GM18870 (cell line): ENCODE measurements around the gene SHC1.
A peak's percentile ranks its signal among the peaks of the same experiment; 100 is the strongest.

Experiments used
- ATAC-seq: cut with Tn5 transposase; IDR thresholded peaks from one replicate; pipeline ENCODE4 v1.9.1; 2021; ENCODE audit warnings: moderate library complexity; ENCODE audit not compliant: unreplicated experiment

Gene SHC1

DNA sequence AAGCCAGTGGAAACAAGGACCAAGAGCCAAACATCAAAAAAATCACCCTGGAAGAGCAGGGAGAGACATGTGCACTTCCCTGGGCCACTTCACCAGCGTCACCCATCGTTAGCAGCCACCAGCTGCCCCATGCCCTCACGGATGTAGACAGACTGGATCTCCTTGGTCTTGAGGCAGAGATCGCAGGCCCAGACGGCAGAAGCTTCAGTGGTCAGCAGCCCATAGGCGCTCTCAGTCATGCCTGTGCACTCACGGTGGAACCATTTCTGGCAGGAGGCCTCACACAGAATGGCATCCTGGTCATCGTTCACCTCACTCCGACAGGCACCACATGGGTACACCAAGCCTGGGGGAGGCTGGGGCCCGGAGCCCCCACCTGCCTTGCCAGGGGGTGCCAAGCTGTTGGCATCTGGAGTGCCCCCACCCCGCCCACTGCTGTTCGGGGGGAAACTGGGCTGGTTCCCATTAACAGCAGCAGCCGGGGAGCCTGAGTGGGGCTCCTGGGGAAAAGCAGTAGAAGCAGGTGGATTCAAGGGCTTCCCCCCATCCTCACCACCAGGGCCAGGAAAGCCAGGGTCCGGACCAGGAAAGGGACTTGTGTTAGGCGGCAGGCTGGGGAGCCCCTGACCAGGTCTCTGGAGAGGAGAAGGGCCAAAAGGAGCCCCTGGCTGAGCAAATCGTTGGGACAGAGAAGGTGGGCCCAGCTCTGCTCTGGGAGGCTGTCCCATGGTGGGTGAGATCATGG lies 11.7 kb downstream of the SHC1 start:
- ATAC-seq = no peak

DNA sequence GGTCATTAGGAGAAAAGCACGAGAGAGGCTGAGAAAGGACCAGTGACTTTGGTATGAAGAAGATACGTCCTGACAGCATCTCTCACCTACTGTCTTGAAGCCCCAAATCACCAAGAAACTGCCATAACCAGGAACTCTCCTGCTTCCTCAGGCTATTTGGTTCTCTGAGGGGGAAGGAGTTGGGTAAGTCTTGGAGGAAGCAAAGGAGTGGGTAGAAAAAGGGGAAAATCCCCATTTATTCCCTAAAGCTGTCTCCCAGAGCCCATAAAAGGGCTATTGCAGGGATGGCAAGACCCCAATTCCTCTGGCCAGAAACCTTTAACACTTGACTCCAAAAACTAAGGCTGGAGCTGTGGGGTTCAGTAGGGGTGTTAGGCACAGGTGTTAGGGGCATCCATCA lies 12.5 kb downstream of the SHC1 start:
- no peak for ATAC-seq

DNA sequence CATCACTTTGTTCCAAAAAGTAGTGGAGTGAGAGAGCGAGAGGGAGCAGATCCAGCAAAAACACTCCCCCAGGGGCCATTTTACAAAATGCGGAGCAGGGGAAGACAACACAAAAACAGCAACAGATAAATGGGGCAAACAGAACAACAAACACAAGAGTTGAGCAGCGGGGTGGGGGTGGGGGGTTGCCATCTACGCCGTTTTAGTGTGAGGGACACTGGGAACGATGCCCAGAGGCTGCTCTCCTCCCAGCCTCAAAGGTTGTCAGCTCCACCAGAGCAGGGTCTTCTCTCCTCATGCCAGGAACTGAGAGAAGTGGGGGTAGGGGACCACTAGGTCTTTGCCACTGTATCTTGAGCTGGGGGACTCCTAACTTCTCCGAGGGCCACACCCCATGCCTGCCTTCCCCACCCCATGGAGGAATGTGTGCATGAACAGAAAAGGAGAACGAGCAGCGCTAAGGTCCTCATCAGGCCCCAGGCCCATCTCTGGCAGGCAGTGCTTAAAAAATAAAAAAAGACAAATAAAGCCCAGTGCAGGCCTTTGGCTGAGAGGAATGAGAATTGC lies 13.4 kb downstream of the SHC1 start:
- ATAC-seq = no peak

DNA sequence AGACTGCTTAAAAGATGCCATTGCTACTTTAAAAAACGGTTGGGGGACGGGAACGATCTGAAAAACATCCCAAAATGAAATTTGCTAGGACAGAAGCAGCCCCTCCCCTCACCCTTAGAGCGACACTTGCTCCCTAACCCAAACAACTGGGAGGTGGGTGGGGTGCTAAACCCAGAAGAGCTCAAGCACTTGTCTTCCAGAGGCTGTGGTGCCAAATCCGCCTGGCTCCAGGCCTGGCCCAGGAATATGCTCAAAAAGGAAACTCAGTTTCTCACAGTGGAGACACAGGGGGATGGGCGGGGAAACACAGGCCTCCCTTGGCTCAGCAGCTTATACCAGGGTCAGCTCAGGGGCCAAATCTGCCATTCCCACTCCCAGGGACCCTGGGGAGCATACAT lies 14.0 kb downstream of the SHC1 start:
- ATAC-seq = no peak

DNA sequence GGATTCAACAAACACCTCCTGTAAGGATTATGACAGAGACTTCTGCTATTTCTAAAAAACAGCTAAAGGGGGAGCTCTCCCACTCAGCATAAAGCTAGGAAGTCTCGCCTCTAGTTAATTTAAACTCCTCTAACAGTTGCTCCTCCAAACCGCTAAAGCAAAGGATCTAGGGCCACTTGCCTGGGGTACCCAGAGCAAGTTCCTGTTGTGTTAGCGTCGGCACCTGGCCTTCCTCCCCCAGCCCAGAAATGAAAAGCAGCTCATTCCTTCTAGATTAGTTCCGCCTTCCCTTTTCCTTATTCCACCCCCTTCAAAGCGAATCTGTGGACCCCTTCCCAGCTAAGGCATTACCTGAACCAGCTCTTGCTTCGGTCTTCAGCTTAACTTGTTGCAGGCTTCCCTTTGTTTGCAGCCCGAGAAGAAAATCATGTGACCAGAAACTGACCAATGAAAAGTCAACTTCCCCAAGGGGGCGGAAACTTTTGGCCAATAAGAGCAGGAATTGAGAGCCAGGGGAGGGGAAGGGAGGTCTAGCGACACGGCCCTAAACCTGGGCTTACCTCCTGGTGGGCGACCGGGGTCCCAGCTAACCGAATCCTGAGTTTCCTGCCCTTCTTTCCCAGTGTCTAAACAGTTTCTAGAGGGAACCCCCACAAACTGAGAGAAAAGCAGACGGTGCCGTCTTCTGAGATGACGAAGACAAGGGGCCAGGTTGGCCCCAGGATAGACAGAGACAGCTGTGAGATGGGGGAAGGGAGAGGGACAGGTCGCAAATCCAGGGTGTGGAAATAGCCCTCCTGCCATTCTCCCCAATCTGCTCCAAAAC lies 14.6 kb downstream of the SHC1 start, which contains the start of gene PBXIP1:
PBXIP1 (minus strand) TSS at position 382 of the 826 bp plus-strand sequence. CDS start 2,378 bp downstream, outside the sequence.
- ATAC-seq = peak; percentile 49

DNA sequence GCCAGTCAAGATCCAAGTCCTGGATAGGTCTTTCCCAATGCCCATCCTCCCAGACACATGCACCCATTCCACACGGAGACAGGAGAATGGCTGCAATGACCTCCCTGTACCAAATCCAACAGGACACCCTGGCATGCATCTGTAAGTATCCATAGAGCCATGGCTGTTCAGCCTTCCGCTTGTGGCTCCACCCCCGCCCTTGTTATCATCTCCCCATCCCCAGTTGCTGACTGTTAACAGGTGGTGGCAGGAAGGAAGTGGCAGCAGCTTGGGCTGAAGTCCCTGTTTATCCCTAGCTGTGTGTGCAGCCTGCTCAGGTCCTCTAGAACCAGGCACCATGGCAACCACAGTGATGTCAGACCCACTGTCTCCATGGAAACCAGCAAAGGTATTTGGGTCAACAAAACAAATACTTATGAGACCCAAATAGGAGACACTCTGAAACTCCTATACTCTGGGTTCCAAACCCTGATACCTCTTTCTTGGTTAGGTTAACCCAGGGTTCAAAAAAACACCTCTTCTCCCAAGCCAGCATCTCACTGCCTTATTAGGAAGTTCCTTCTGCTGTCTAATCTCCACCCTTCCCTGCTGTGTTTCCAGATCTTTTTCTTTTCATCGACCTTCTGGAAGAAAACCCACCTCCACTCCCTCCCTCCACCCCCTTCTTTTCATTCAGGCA lies 15.4 kb downstream of the SHC1 start:
- no peak for ATAC-seq

DNA sequence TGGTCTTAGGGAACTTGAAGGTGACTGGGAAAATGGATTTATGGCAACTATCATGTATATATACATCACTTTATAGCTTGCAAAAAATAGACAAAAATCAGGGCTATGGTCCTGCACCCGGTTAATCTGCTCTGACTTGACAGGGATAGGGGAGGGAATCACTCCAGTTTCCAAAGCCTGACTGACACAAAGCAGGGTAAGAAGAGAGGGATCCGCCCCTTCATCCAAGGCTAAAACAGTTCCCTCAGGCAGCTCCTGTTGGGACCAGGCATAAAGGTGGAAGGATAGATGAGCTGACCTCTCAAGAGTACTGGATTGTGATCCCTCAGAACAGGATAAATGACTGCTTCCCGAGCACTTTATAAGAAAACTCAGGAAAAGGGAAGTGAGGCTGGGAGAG lies 16.0 kb downstream of the SHC1 start:
- ATAC-seq = no peak

DNA sequence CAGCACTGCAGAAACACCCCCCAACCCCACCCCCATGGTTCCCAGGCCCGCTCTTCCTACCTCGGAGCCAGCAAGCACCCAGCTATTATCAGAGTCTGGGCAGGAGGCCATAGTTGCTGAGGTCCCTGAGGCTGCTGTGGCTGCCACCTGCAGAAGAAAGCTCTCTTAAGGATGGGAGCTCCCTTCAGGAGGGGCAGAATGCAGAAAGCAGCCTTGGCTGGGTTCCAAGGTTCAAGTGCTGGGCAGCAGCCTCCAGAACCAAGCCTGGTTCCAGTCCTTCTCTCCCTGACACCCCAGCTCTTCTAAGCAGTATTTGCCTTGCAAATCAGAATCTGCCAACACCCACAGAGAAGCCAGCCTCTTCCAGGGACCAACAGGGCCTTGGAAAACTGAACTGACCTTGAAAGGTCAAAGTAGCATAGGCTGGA lies 16.9 kb downstream of the SHC1 start:
- ATAC-seq = no peak

DNA sequence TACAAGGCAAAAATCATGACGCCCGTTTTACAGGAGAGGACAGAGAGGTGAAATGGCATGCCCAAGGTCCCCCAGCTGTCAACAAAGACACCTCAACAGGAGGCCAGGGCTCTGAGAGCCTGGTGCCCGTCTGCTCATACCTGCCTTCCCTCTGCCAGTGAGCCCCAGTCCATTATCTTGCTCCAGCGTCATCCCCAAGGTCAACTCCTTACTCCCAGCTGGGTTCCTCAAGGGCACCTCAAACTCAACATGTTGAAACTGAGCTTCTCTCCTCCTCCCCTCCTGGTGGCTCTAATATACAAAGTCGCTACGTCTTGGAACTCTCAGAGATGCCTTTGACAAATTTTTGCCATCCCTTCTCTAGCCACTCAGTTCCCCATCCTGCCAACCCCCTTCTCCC lies 17.9 kb downstream of the SHC1 start:
- ATAC-seq = no peak

DNA sequence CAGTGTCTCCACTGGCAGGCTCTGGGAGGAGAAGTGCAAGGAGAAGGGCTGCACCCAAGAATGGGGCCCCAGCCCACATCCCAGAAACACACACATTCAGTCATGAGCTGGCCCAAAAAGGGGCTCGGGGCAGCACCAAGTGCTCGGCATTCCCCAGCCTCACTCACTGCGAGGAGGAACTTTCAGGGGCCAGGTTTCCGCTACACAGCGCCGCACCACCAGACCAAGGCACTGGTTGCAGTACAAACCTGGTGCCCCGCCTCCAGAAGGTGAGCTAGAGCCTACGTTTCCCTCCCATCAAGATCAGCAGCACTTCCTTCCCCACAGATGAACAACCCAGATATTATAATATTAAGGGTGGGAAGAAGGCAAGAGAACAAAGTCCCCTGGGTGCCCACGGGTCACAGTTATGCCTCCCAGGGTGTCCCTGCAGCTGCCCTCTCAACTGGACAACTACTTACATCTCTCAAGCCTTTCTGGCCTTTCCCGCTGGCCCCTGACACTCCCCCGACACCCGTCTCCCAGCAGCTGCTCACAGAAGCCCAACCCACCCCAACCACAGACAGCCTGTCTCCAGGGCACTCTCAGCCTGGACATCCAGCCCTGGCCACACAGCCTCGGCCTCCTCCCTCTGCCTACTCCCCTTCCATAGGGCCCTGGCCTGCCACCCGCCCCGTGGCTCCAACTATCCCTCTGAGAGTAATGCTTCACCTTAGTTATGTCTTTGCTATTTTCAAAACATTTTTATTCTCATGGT lies 18.5 kb downstream of the SHC1 start:
- no peak for ATAC-seq

DNA sequence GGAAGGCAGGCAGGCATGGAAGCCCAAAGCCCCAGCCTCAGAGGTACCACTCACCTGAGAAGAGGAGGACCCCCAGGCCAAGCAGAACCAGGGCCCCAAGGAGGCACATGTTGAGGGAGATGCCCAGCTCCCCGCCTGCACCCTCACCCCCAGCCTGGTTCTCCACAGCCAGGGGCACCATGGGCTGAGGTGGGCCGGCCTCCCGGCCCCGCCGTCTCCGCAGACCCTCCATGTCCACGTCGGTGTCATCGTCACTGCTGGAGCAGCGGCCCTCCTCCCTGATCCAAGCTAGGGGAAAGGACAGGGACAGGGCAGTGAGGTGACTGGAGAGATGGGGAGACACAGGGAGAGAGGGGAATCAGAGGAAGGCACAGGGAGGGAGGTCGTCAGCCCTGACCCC lies 22.5 kb downstream of the SHC1 start:
- no peak for ATAC-seq

DNA sequence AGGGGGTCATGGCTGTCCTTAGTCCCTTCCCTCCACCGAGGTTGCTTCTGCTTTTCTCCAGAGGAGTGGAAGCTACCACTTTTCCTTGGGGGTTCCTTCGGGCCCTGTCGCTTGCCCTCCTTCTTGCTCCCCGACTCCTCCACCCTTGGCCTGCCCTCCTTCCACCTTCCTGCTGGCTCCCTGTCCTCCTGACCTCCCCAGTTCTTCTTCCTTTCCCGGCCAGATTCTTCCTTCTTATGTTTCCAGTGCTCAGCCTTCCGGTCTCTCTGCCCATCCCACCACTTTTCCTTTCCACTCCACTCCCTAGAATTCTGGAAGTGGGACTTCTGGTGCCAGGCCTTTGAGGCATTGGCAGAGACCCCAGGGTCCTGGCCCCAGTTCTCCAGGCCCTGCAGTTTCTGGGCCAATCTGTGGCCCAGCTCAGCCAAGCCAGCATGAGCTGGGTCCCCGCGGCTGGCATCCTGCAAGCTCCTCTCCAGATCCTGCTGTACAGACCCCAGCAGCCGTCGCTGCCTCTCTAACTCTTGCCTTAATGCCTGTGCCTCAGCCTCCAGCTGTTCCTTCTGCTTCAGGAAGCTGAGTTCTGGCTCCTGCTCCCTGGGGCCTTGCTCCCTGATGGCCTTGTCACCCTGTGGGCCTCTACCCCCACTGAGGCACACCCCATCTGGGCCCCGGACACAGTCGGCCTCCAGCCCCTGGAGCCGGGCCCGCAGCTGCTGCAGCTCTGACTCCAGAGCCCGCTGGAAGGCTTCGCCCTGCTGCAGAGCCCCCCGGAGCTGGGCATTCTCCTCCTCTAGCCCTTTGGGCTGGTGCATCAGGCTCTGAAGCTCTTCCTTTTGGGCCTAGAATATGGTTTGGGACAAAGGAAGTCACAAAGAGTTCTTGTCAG lies 24.3 kb downstream of the SHC1 start:
- ATAC-seq = no peak

DNA sequence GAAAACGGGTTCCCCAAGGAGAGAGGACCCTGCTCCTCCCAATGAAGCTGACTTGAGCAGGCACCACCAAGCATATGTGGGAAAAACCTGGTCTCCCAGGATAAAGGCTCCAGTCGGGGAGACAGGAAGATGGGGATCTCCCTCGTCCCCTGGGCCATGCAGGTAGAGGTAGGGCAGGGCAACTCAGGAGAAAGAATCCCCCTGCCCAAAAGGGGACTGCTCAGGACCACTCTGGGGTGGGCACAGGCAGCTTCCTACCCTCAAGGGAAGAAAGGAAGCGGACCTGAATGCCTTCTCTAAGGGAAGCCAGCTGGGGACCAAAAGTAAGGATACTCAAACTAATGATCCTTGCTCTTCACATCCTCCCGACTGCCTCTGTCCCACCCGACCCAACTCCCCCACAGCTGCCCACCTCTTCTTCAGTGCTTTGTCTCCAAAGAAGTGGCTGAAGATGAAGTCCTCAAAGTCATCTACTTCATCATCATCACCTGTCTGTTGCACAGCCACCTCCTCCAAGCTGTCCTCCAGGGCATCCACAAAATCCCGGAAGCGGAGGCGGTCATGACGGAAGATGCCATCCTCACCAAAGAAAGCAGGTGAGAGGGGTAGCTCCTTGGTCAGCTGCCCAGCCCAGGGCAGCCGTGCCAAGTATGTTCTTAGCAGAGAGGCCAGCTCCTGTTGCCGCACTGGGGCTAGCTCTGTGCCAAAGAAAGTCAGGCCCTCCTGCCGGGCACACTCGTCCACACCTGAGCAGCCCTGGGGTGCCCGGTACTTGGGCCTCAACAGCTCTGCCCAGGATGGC lies 25.2 kb downstream of the SHC1 start:
- no peak for ATAC-seq

DNA sequence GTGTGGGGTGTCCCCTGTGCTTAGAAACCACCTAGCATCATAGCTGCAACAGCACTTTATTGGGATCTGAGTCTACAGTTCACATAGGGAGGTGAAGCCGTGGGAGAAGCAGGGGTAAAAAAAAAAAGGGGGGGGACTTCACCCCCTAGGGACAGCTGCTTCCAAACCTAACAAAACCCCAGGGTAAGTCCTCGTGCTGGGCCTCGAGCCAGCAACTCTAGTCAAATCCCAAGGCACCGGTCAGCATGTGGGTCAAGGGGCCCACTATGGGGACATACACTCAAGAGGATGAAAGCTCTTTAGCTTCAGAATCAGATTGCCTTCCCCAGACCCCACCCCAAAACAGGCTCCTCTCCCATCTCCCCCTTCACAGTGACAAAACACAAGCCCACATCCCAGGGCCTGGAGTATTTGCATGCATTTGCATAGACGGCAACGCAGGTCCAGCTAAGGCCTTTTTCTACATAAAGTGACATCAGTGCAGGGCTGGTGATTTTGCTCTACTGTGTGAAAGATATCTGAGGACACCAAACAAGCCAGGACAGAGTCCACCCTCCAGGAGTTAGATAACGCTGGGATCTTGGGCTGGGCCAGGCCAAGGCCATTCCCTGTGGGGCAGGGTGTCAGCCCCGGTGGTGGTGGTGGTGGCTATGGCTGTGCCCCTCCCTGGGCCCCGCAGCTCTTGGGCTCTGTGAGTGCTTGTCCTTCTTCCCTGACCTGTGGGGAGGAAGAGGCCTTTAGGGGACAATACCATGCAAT lies 26.0 kb downstream of the SHC1 start:
- ATAC-seq = no peak

DNA sequence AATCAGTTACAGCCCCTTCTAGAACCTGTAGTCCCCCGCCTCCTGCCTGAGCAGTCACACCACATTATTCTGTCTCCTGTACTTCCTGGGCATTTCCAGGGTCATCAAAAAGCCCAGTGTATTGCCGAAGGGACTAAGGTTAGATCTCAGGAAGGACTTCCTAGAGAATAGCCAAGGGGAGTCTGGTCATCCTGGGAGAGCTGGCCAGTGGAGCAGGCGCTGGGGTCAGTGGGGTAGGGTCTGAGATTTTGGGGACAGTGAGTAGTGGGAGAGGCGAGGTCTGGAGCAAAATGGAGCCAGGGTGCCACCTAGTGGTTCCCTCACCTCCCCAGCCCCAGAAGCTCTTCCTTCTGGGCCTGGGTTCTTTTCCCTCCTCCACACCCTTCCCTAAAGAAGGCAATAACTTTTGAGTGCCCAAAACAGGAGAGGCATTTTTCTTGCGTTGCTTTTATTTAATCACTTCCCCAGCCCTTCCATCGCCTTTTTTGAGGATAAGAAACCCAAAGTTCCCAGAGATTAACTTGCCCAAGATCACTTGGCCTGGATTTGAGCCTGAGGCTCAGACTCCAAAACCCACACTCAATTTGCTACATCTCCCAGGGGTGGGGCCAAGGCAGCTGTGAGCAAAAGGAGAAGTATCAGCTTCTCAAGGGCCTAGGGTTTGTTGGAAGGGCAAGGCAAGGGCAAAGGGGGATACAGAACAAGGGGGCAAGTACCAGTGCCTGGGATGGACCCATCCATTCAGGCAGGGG lies 26.7 kb downstream of the SHC1 start:
- no peak for ATAC-seq

DNA sequence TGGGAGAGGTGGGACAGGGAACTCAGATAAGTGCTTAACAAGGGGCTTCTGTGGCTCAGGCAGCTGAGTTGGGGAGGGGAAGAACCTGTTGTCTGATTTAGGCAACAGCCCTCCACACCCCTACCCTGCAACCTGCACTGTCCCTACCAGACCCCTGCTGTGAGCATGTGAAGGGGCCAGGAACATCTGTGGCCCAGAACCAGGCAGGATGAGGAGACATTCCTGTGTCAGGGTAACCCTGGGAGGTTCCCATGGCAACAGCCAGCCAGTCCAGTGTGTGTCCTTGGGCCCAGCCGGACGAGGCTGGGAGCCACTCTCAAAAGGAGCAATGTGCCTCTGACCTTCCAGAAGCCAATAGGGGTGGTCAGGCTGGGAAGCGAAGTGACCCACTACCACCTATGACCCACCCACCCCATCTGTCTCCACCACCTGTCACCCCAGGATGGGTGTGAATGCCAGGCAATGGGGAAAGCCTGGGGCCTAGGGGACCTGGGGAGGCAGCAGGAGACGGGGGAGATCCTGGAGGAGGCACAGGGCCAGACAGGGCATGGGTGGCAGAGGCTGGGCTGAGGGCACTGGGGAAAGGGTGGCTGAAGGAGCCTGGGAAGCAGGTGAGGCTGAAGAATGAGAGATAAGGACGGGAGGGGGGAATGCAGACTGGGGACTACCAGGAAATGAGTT lies 29.1 kb downstream of the SHC1 start:
- no peak for ATAC-seq
